ENCODE data around the gene RENBP. TPM values are rescaled to one million over a fixed set of nuclear protein-coding genes. Genes with fewer than 3 reads are reported as not detected.

Gene RENBP
- total RNA-seq, 2 experiments from 2014 or later: 14.3 to 15.8 TPM

- CTCF ChIA-PET: no interaction called here
- POLR2A ChIA-PET: interaction anchor here (0.7 to 1.2 kb wide), 2 partner anchors 11 to 31 kb away, joined by 3 read pairs; no protein-coding TSS in a partner anchor
- intact Hi-C loops (cut with micrococcal nuclease): no loop called here
- DNase-seq (no peak), ATAC-seq (no peak)
- Mint-ChIP-seq H3K9me3 (no peaks in the 10 kb centered on the region), H3K27ac (no peak overlapping the region), H3K4me3 (no peak overlapping the region), H3K36me3 (ENCODE audit: low read depth) (peaks cover 34% of the 10 kb centered on the region), H3K4me1 (ENCODE audit: low read depth) (peaks cover 9% of the 10 kb centered on the region), H3K27me3 (no peaks in the 10 kb centered on the region)
- no peak for TF ChIP-seq CTCF (IDR thresholded peaks at IDR 0.05)
These were observed 26.6 kb downstream of the RENBP start for GRCh38 chrX:153917869-153918268.

GRCh38 chrX:153913701-153914100 is 30.7 kb downstream of the RENBP start:
- H3K4me1 Mint-ChIP-seq (ENCODE audit: low read depth): peaks cover 4% of the 10 kb centered on the region
- no peak for TF ChIP-seq CTCF (IDR thresholded peaks at IDR 0.05)
- CTCF ChIA-PET: no interaction called here
- no peak overlapping the region for H3K4me3 Mint-ChIP-seq
- intact Hi-C loops (cut with micrococcal nuclease): no loop called here
- DNase-seq (no peak), ATAC-seq (no peak)
- no peaks in the 10 kb centered on the region for H3K27me3 Mint-ChIP-seq
- no peaks in the 10 kb centered on the region for H3K9me3 Mint-ChIP-seq
- peaks cover 19% of the 10 kb centered on the region for H3K36me3 Mint-ChIP-seq (ENCODE audit: low read depth)
- POLR2A ChIA-PET: interaction anchor here (0.8 kb wide), 1 partner anchor 12 kb away, joined by 3 read pairs; no protein-coding TSS in a partner anchor
- H3K27ac Mint-ChIP-seq: no peak overlapping the region

GRCh38 chrX:153913211-153913610 is 31.2 kb downstream of the RENBP start:
- H3K9me3 Mint-ChIP-seq: no peaks in the 10 kb centered on the region
- ChIA-PET POLR2A (interaction anchor here (0.8 kb wide), 1 partner anchor 12 kb away, joined by 3 read pairs; no protein-coding TSS in a partner anchor), CTCF (no interaction called here)
- intact Hi-C loops (cut with micrococcal nuclease): no loop called here
- no peak overlapping the region for H3K27ac Mint-ChIP-seq
- no peaks in the 10 kb centered on the region for H3K27me3 Mint-ChIP-seq
- no peak for TF ChIP-seq CTCF (IDR thresholded peaks at IDR 0.05)
- H3K4me3 Mint-ChIP-seq: no peak overlapping the region
- peaks cover 14% of the 10 kb centered on the region for H3K36me3 Mint-ChIP-seq (ENCODE audit: low read depth)
- H3K4me1 Mint-ChIP-seq (ENCODE audit: low read depth): peaks cover 4% of the 10 kb centered on the region
- ATAC-seq (no peak), DNase-seq (no peak)

GRCh38 chrX:153911798-153912197 is 32.6 kb downstream of the RENBP start:
- ChIA-PET POLR2A (interaction anchor here (2.0 kb wide), 1 partner anchor 13 kb away, joined by 5 read pairs; no protein-coding TSS in a partner anchor), CTCF (no interaction called here)
- no peak for DNase-seq
- H3K36me3 Mint-ChIP-seq (ENCODE audit: low read depth): peaks cover 8% of the 10 kb centered on the region
- TF ChIP-seq CTCF (IDR thresholded peaks at IDR 0.05): no peak
- no peaks in the 10 kb centered on the region for H3K27me3 Mint-ChIP-seq
- H3K27ac Mint-ChIP-seq: peak overlapping the region; percentile 37
- intact Hi-C loops (cut with micrococcal nuclease): no loop called here
- peaks cover 4% of the 10 kb centered on the region for H3K4me1 Mint-ChIP-seq (ENCODE audit: low read depth)
- H3K4me3 Mint-ChIP-seq: no peak overlapping the region
- ATAC-seq: no peak
- H3K9me3 Mint-ChIP-seq: no peaks in the 10 kb centered on the region

GRCh38 chrX:153910446-153910845 is 34.0 kb downstream of the RENBP start:
- Mint-ChIP-seq H3K36me3 (ENCODE audit: low read depth) (peaks cover 3% of the 10 kb centered on the region), H3K4me1 (ENCODE audit: low read depth) (peaks cover 13% of the 10 kb centered on the region), H3K27ac (no peak overlapping the region), H3K4me3 (no peak overlapping the region), H3K9me3 (no peaks in the 10 kb centered on the region), H3K27me3 (no peaks in the 10 kb centered on the region)
- ChIA-PET POLR2A (interaction anchor here (0.7 to 2.0 kb wide), 3 partner anchors 13 to 34 kb away, joined by 3 to 5 read pairs (median 5); partner anchors contain the start of gene RENBP), CTCF (interaction anchor here (0.8 to 1.1 kb wide), 2 partner anchors 11 to 15 kb away, joined by 3 read pairs; partner anchors contain the start of gene ARHGAP4)
- TF ChIP-seq CTCF (IDR thresholded peaks at IDR 0.05): no peak
- ATAC-seq (no peak), DNase-seq (no peak)
- intact Hi-C loops (cut with micrococcal nuclease): no loop called here
